H7 (cell line): Measurements from ENCODE around the gene RAD51B. TPM values are rescaled to one million over a fixed set of nuclear protein-coding genes. Genes with fewer than 3 reads are reported as not detected.
"Not testable (repeated sequence)": the region's sequence is repeated elsewhere in the genome, so short reads cannot be mapped to it uniquely, and the experiment has no call there.

Experiments used
- DNase-seq: peaks from one replicate; pipeline ENCODE4 v3.0.0; 2012
- H3K27me3 ChIP-seq: 2 replicates; pipeline ENCODE4 v1.6.0; 2011; ENCODE audit warnings: mild to moderate bottlenecking, low read length; ENCODE audit not compliant: control insufficient read depth, insufficient read depth
- H3K36me3 ChIP-seq: replicated peaks from 2 replicates; pipeline ENCODE4 v1.5.1; 2011; ENCODE audit warnings: low read length; ENCODE audit not compliant: control insufficient read depth, insufficient read depth
- H3K4me3 ChIP-seq: 2 replicates; pipeline ENCODE4 v1.5.1; 2011; ENCODE audit warnings: low read depth, mild to moderate bottlenecking, control low read depth, low read length, moderate library complexity; ENCODE audit not compliant: insufficient read depth
- total RNA-seq: library from RNA; depleted of rRNA; stranded (reverse); fragments of >200 nt; shearing (Covaris generic); gene quantifications from 2 replicates; pipeline ENCODE4 v1.2.3, GENCODE V29; 2014

Gene RAD51B
- total RNA-seq, 1 experiment from 2014 or later, result 9.6 TPM

DNA sequence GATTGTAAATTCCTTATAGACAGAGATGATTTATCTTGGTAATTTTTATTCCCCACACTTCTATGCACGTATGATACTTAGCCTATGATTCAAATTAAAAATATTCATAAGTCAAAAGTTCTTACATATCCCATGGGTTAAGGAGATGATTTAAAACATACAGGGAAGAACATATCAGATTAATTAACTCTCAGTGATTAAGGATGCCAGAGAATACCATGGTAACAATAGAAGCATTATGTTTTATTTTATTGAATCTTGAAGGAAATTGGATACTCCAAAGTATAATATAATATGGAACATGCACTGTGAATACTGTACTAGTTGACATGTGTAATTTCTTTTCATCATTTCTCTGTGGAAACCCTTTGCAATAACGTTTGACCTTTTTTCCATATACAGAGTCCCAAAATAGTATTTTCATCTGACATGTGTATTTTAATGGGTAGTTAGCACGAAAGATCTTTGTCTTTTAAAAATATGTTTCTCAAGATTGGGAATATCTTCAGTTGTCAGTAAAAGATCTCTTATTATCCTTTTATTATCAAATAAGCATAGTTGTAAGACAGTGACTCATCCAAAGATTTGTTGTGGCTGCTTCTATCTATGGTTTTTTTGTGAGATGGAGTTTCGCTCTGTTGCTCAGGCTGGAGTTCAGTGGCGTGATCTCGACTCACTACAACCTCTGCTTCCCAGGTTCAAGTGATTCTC, 166.7 kb downstream of the RAD51B start:
- Histone ChIP-seq H3K27me3 (no peaks in the 10 kb centered on the region), H3K4me3 (no peak overlapping the region), H3K36me3 (no peaks in the 10 kb centered on the region)
- no peak for DNase-seq

GRCh38 chr14:67987606-67988005, 168.0 kb downstream of the RAD51B start:
- DNase-seq, result no peak
- H3K27me3 ChIP-seq, result no peaks in the 10 kb centered on the region
- no peak overlapping the region for H3K4me3 ChIP-seq
- no peaks in the 10 kb centered on the region for H3K36me3 ChIP-seq

DNA sequence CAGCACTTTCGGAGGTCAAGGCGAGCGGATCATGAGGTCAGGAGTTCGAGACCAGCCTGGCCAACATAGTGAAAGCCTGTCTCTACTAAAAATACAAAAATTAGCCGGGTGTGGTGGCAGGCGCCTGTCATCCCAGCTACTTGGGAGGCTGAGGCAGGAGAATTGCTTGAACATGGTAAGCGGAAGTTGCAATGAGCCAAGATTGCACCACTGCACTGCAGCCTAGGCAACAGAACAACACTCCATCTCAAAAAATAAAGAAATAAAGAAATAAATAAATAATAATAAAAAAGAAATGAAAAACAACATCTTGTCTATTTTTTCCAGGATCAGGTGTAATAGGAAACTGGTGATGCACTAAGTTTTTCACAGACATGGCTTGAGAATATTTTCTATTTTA, 168.6 kb downstream of the RAD51B start:
- not testable (repeated sequence) for H3K4me3 ChIP-seq, DNase-seq, H3K27me3 ChIP-seq, H3K36me3 ChIP-seq

DNA sequence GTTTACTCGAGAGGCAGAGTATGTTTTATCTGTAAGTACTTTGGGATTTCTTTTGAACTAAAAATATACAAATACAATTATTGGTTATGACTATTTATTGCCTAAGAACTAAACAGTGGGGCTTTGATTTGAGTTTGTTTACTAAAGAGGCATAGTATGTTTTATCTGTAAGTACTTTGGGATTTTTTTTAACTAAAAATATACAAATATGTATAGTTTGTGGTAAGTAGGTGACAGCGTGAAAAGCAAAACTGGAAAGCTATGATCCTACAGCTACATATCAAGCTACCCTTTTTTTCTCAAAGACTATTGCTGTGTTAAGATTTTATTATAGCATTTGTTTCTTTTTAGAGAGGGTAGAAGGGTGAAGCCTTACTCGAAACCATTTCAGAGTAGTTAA, 171.0 kb downstream of the RAD51B start:
- no peak for DNase-seq
- Histone ChIP-seq H3K36me3 (no peaks in the 10 kb centered on the region), H3K4me3 (no peak overlapping the region), H3K27me3 (no peaks in the 10 kb centered on the region)

- DNase-seq, result no peak
- H3K36me3 ChIP-seq, result no peaks in the 10 kb centered on the region
- no peaks in the 10 kb centered on the region for H3K27me3 ChIP-seq
- H3K4me3 ChIP-seq, result no peak overlapping the region
These were observed 175.0 kb downstream of the RAD51B start for GRCh38 chr14:67994531-67994930.

- DNase-seq, result no peak
- no peak overlapping the region for H3K4me3 ChIP-seq
- no peaks in the 10 kb centered on the region for H3K27me3 ChIP-seq
- H3K36me3 ChIP-seq, result no peaks in the 10 kb centered on the region
These were observed 176.7 kb downstream of the RAD51B start for GRCh38 chr14:67996235-67996634.

- Histone ChIP-seq H3K36me3 (no peaks in the 10 kb centered on the region), H3K27me3 (no peaks in the 10 kb centered on the region), H3K4me3 (no peak overlapping the region)
- DNase-seq, result no peak
These were observed 179.3 kb downstream of the RAD51B start for GRCh38 chr14:67998834-67999233.

DNA sequence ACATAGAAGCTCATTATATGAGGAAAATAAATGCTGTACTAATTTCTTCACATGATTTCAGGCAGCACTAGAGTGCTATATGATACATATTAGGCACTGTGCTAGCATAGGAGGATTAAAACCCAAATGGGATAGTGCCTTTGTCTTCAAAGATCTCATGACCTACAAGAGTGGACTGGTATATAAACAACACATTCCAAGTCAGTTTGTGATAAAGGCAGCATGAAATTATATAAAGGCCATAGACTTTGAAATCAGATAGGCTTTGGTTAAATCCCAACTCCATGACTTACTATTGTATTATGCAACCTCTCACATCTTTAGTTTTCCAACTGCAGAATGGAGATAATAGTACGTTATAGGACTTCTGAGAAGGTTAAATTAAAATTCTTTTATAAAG, 179.7 kb downstream of the RAD51B start:
- Histone ChIP-seq H3K27me3 (no peaks in the 10 kb centered on the region), H3K36me3 (no peaks in the 10 kb centered on the region), H3K4me3 (no peak overlapping the region)
- DNase-seq, result no peak

GRCh38 chr14:67999705-68000384, 180.3 kb downstream of the RAD51B start:
- Histone ChIP-seq H3K36me3 (no peaks in the 10 kb centered on the region), H3K27me3 (no peaks in the 10 kb centered on the region), H3K4me3 (no peak overlapping the region)
- DNase-seq, result no peak

DNA sequence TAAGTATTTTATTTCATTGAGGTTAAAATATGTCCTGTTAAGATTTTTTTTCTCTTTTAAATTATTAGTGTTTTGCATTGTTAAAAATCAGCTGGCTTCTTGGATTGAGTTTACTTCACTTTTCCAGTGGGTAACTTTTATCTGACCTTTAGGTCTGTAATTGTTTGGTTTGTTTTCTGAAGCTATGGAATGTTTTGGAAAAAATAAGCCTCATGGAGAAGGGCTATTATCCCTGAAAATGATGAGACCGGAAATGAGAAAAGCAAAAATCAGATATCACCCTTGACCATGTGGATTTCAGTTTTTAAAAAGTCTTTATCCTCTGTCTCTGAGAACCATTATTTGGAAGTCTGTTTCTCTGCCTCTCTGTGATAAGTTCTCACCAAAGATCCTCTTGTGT, 180.9 kb downstream of the RAD51B start:
- Histone ChIP-seq H3K4me3 (no peak overlapping the region), H3K36me3 (no peaks in the 10 kb centered on the region), H3K27me3 (no peaks in the 10 kb centered on the region)
- DNase-seq, result no peak

DNA sequence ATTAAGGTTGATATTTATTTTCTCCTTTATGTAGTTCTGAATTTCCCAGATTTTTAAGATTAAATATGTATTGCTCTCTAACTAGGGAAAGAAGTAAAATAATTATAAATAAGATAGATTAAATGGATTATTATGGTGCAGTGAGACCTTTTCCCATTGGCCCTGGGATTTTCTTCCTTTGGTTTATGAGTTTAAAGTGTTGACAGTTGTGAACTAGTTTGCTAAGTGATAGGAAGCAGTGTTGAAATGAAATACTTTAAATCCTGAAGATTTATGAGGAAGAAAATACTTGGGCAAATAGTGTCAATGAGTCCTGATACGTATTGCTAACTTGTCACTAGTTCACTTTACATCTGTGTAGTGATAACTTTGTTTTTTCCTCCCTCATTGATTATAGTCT, 188.9 kb downstream of the RAD51B start:
- DNase-seq, result no peak
- Histone ChIP-seq H3K4me3 (no peak overlapping the region), H3K36me3 (no peaks in the 10 kb centered on the region), H3K27me3 (no peaks in the 10 kb centered on the region)

DNA sequence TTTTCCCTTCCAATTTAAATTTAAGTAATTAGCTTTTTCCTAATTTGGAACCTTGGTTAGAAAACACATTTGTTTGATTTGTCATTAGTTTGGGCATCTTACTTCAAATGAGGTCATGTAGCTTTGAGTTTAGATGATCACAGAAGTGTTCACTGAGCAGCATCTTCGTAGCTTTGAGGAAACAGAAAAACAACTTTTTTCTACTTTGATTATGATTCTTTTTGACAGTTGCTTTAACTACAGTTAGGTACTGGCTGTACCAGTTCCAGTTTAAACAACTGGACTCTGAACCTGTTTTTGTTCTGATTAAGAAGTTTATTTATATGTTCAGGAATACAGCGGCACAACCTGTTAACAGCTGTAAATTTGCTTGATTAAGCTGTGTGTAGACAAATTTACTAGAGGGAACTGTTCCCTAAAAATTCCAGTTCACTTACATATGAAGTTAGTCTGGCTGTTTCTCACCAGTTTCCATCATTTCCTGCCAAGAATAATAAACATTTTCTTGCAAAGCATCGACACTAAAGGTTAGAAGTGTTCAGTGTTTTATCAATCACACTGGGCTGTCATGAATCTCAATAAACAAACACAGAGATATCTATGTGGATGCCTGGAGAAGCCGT, 191.9 kb downstream of the RAD51B start:
- no peak for DNase-seq
- H3K36me3 ChIP-seq, result no peaks in the 10 kb centered on the region
- H3K27me3 ChIP-seq, result no peaks in the 10 kb centered on the region
- H3K4me3 ChIP-seq, result no peak overlapping the region

DNA sequence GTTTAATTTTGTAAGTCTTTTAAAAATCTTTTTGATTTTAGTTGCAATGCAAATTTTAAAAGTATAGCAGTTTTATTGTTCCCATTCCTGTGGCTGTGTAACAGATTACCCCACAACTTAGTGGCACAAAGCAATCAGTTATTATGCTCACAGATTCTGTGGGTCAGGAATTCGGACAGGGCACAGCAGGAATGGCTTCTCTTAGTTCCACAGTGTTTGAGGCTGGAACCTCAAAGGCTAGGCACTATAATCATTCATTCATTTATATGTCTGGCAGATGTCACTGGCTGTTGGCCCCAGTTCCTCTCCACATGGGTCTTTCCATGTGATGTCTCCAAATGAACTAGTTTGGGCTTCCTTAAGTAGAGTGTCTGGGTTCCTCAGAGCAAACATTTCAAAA, 193.3 kb downstream of the RAD51B start:
- Histone ChIP-seq H3K36me3 (no peaks in the 10 kb centered on the region), H3K4me3 (no peak overlapping the region), H3K27me3 (no peaks in the 10 kb centered on the region)
- no peak for DNase-seq

DNA sequence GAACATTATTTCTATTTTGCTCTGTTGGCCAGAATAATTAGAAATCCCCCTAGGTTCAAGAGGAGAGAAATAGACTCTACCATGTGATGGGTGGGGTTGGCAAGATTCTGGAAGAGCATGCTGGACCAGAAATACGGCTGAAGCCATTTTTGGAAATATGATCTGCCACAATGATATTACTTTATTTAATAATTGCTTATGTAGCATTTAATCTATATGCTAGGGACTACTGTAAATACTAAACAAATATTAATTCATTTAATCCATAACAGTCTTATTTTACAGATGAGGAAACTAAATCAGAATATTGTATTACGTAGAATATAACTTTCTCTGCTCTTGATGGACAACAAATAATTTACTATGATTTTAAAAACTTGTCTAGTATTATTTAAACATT, 193.7 kb downstream of the RAD51B start:
- no peaks in the 10 kb centered on the region for H3K27me3 ChIP-seq
- H3K4me3 ChIP-seq, result no peak overlapping the region
- no peaks in the 10 kb centered on the region for H3K36me3 ChIP-seq
- no peak for DNase-seq

- H3K4me3 ChIP-seq, result no peak overlapping the region
These were observed 195.2 kb downstream of the RAD51B start for GRCh38 chr14:68014771-68015170.

More at GRCh38 chr14:68014771-68015170, 195.2 kb downstream of the RAD51B start:
- no peaks in the 10 kb centered on the region for H3K36me3 ChIP-seq
- no peak for DNase-seq
- H3K27me3 ChIP-seq, result no peaks in the 10 kb centered on the region
